ENCODE data around the gene CCDC14. TPM values are rescaled to one million over a fixed set of nuclear protein-coding genes. Genes with fewer than 3 reads are reported as not detected.
"Not testable (repeated sequence)": the region's sequence is repeated elsewhere in the genome, so short reads cannot be mapped to it uniquely, and the experiment has no call there.

Gene CCDC14, protein sequence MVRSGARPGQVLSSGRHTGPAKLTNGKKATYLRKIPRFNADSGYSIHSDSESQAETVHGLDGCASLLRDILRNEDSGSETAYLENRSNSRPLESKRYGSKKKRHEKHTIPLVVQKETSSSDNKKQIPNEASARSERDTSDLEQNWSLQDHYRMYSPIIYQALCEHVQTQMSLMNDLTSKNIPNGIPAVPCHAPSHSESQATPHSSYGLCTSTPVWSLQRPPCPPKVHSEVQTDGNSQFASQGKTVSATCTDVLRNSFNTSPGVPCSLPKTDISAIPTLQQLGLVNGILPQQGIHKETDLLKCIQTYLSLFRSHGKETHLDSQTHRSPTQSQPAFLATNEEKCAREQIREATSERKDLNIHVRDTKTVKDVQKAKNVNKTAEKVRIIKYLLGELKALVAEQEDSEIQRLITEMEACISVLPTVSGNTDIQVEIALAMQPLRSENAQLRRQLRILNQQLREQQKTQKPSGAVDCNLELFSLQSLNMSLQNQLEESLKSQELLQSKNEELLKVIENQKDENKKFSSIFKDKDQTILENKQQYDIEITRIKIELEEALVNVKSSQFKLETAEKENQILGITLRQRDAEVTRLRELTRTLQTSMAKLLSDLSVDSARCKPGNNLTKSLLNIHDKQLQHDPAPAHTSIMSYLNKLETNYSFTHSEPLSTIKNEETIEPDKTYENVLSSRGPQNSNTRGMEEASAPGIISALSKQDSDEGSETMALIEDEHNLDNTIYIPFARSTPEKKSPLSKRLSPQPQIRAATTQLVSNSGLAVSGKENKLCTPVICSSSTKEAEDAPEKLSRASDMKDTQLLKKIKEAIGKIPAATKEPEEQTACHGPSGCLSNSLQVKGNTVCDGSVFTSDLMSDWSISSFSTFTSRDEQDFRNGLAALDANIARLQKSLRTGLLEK
- total RNA-seq (2013), result 15.3 TPM
- 10 to 100 TPM in 1 of 3 donors, 1 to 10 TPM in 2; 1.1 to 37.2 (median 4.0) TPM for polyA plus RNA-seq
- 12.1 and 13.9 TPM in 2 replicates for polyA minus RNA-seq
- total RNA-seq, result 7.8 to 40.6 (median 30.2) reads per million in 11 experiments

DNA sequence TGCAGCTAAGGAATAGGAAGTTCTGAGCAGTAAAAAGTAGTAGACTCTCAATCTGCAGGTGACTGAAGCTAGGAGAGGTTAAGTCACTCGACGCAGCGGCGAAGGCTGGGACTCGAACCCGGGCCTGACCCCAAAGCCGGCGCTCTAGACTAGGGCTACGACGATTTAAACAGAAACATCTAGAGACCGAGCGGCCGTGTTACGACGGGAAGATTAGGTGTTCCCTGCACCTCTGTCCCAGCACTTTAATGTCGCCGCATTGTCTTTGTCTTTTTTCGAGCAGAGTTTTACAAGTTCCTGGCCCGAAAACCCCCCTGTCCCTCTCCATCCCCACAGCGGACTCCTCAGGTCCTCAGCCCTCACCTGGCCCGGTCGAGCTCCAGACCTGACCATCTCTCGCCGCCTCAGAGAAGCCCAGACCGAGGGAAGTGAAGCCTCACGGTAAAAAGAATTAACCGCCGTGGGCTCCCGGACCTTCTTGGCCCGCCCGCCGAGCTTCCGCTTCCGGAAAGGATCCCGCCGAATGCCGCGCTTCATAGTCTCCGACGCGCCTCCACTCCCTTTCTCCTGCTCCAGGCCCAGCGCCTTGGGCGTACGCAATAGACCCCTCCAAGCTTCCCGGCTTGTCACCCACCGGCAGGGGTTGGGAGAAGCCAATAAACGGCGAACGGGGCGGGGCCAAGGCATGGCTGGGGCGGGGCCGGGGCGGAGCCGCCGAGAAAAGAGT lies at the start of gene CCDC14:
Gene CCDC14, minus strand, starts transcription at position 449 of the 727 bp plus-strand sequence. Its CDS starts 56 bp downstream, at position 393.
- Histone ChIP-seq H3K27ac (ENCODE audit: low read depth in 1 of 2, low read length in 2 of 2) (peak within 1 kb of the TSS; percentile 51 to 86), H2AFZ (ENCODE audit: insufficient read depth, low read depth, low read length, poor library complexity, severe bottlenecking) (peak within 1 kb of the TSS; percentile 95), H3K4me1 (ENCODE audit: control insufficient read depth in 1 of 2, insufficient read depth in 2 of 2, low read length in 2 of 2) (peaks cover 8 to 16% of the 10 kb centered on the region in 2 donors), H3K4me2 (replicated peaks; ENCODE audit: extremely low read depth, low read length, poor library complexity, severe bottlenecking) (peak within 1 kb of the TSS; percentile 94), H3K9me3 (replicated peaks in 1 of 2; ENCODE audit: control insufficient read depth in 1 of 2, insufficient read depth in 1 of 2, low read length in 2 of 2) (no peaks in the 10 kb centered on the region), H3K27me3 (ENCODE audit: control insufficient read depth in 2 of 2, insufficient read depth in 2 of 2, low read length in 2 of 2) (peaks cover 2 to 14% of the 10 kb centered on the region in 2 donors), H4K20me1 (ENCODE audit: insufficient read depth, low read length) (no peaks in the 10 kb centered on the region), H3K79me2 (ENCODE audit: insufficient read depth, low read length) (peaks cover 8% of the 10 kb centered on the region), H3K9ac (ENCODE audit: insufficient read depth, low read length, poor library complexity, severe bottlenecking) (peak within 1 kb of the TSS; percentile 81), H3K4me3 (replicated peaks in 1 of 3; ENCODE audit: low read depth in 2 of 3, low read length in 3 of 3) (peak within 1 kb of the TSS; percentile 69 to 98 (median 82)), H3K36me3 (replicated peaks in 1 of 2; ENCODE audit: control insufficient read depth in 1 of 2, insufficient read depth in 2 of 2, low read length in 2 of 2) (no peaks in the 10 kb centered on the region)
- TF ChIP-seq, protein P1, sequence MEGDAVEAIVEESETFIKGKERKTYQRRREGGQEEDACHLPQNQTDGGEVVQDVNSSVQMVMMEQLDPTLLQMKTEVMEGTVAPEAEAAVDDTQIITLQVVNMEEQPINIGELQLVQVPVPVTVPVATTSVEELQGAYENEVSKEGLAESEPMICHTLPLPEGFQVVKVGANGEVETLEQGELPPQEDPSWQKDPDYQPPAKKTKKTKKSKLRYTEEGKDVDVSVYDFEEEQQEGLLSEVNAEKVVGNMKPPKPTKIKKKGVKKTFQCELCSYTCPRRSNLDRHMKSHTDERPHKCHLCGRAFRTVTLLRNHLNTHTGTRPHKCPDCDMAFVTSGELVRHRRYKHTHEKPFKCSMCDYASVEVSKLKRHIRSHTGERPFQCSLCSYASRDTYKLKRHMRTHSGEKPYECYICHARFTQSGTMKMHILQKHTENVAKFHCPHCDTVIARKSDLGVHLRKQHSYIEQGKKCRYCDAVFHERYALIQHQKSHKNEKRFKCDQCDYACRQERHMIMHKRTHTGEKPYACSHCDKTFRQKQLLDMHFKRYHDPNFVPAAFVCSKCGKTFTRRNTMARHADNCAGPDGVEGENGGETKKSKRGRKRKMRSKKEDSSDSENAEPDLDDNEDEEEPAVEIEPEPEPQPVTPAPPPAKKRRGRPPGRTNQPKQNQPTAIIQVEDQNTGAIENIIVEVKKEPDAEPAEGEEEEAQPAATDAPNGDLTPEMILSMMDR (IDR thresholded peaks at IDR 0.05), result no peak
- peak within 1 kb of the TSS; percentile 99 for H3K4me3 Mint-ChIP-seq
- peaks cover 0 to 2% of the 10 kb centered on the region in 2 donors for H3K36me3 Mint-ChIP-seq
- H3K4me1 Mint-ChIP-seq, result peaks cover 19% of the 10 kb centered on the region
- peaks cover 9 to 26% (median 13%) of the 10 kb centered on the region in 3 donors for H3K27me3 Mint-ChIP-seq (ENCODE audit: low read depth in 3 of 3)
- DNase-seq, result peak; percentile 51 to 71 (median 67)
- under 1% methylated on average over 55 of the region's 55 CpGs for WGBS (ENCODE audit: insufficient coverage)
- H3K27ac Mint-ChIP-seq, result peak within 1 kb of the TSS; percentile 80 to 93 (median 86)
- H3K9me3 Mint-ChIP-seq, result peaks cover 0 to 2% (median 0%) of the 10 kb centered on the region in 7 donors
- intact Hi-C loops (cut with micrococcal nuclease), result no loop called here

DNA sequence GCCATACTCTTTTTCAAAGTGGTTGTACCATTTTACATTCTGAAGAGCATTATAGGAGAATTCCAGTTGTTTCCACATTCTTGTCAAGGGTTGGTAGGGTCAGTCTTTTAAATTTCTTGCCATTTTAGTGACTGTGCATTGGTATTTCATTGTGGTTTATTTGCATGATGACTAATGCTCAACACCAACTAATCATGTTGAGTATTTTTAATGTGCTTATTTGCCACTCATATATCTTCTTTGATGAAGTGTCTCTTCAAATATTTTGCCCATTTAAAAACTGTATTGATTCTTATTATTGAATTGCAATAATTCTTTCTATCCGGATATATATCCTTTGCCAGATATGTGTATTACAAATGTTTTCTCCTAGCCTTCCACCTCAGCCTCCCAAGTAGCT lies 47.3 kb upstream of the CCDC14 start:
- not testable (repeated sequence) for H3K9ac ChIP-seq (ENCODE audit: insufficient read depth, low read length, poor library complexity, severe bottlenecking)
- H3K27me3 Mint-ChIP-seq (ENCODE audit: low read depth in 3 of 3), result peaks cover 5 to 11% (median 6%) of the 10 kb centered on the region in 3 donors

More for the DNA sequence above, 47.3 kb upstream of the CCDC14 start:
- H3K4me3 Mint-ChIP-seq; H2AFZ ChIP-seq (ENCODE audit: insufficient read depth, low read depth, low read length, poor library complexity, severe bottlenecking); H4K20me1 ChIP-seq (ENCODE audit: insufficient read depth, low read length); H3K27ac Mint-ChIP-seq; H3K27me3 ChIP-seq (ENCODE audit: control insufficient read depth in 2 of 2, insufficient read depth in 2 of 2, low read length in 2 of 2); H3K79me2 ChIP-seq (ENCODE audit: insufficient read depth, low read length); H3K9me3 ChIP-seq (replicated peaks in 1 of 2; ENCODE audit: control insufficient read depth in 1 of 2, insufficient read depth in 1 of 2, low read length in 2 of 2); DNase-seq; H3K4me2 ChIP-seq (replicated peaks; ENCODE audit: extremely low read depth, low read length, poor library complexity, severe bottlenecking); H3K9me3 Mint-ChIP-seq; H3K4me1 ChIP-seq (ENCODE audit: control insufficient read depth in 1 of 2, insufficient read depth in 2 of 2, low read length in 2 of 2); H3K36me3 ChIP-seq (replicated peaks in 1 of 2; ENCODE audit: control insufficient read depth in 1 of 2, insufficient read depth in 2 of 2, low read length in 2 of 2); H3K4me3 ChIP-seq (replicated peaks in 1 of 3; ENCODE audit: low read depth in 2 of 3, low read length in 3 of 3); intact Hi-C loops (cut with micrococcal nuclease); H3K4me1 Mint-ChIP-seq; H3K36me3 Mint-ChIP-seq; H3K27ac ChIP-seq (ENCODE audit: low read depth in 1 of 2, low read length in 2 of 2): not testable (repeated sequence)
- WGBS (ENCODE audit: insufficient coverage), result no CpG with 5 or more reads among the region's 1 CpG

Measured in CD14-positive monocyte (primary cell).